ENCODE results near the gene TRANK1. TPM values are rescaled to one million over a fixed set of nuclear protein-coding genes. Genes with fewer than 3 reads are reported as not detected.
A peak's percentile ranks its signal among the peaks of the same experiment; 100 is the strongest.

The TRANK1 gene
- total and polyA plus RNA-seq, 2 of the 8 experiments (the other 6 are each of a cell fraction or from before 2014, with no cell fraction given): 2.9 to 8.8 TPM

DNA sequence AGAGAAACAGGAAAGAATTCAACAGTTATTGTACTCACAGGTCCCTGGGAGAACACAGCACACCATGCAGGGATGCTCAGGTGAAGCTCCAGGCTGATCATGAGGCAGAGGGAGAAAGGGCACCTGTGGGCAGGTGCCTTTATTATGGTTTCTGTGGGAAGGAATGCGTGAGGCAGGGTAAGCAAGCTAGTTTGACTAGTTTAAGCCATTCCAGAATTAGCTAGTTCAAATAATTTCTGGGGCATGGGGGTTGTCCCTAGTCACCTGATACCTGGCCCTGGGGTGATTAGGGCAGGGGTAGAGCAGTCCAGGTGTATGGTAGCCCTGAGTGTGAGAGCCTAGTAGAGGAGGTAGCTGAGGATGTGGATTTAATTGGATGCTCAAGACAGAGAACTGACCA, 132.6 kb downstream of the TRANK1 start:
- Histone ChIP-seq H3K23me2 (ENCODE audit: low read depth, low read length) (no peaks in the 10 kb centered on the region), H2BK120ac (replicated peaks; ENCODE audit: low read depth, low read length) (no peak overlapping the region), H3K18ac (ENCODE audit: extremely low read depth, low read length) (no peak overlapping the region), H4K8ac (ENCODE audit: extremely low read depth, insufficient read depth, low read length) (no peak overlapping the region), H3K4me1 (replicated peaks in 1 of 4; ENCODE audit: control insufficient read depth in 3 of 4, insufficient read depth in 4 of 4, low read length in 3 of 4) (no peaks in the 10 kb centered on the region; a peak in 2 of 7 replicates), H2BK15ac (ENCODE audit: low read length) (no peak overlapping the region), H2AFZ (ENCODE audit: low read length) (no peak overlapping the region), H3K27ac (ENCODE audit: low read depth, low read length) (no peak overlapping the region), H4K20me1 (replicated peaks in 1 of 2; ENCODE audit: control insufficient read depth in 1 of 2, insufficient read depth in 2 of 2, low read length in 2 of 2) (no peaks in the 10 kb centered on the region), H3K56ac (replicated peaks; ENCODE audit: insufficient read length, low read depth, low read length) (no peak overlapping the region), H3K9me3 (ENCODE audit: insufficient read depth in 2 of 2, low read depth in 1 of 2, low read length in 1 of 2) (no peaks in the 10 kb centered on the region), H3K14ac (ENCODE audit: insufficient read length) (no peak overlapping the region), H3K27me3 (replicated peaks in 1 of 4; ENCODE audit: control insufficient read depth in 3 of 4, extremely low read depth in 1 of 4, insufficient read depth in 3 of 4, low read length in 3 of 4) (no peaks in the 10 kb centered on the region), H3K4me2 (ENCODE audit: insufficient read depth in 1 of 2, low read depth in 2 of 2, low read length in 2 of 2) (no peak overlapping the region), H4K5ac (ENCODE audit: insufficient read length, low read depth, low read length) (no peak overlapping the region), H3K4me3 (ENCODE audit: extremely low read depth in 1 of 4, insufficient read depth in 2 of 4, low read depth in 3 of 4, low read length in 4 of 4) (no peak overlapping the region), H3K4ac (replicated peaks; ENCODE audit: insufficient read length, low read depth, low read length) (no peak overlapping the region), H4K91ac (replicated peaks; ENCODE audit: insufficient read length, low read length) (no peak overlapping the region), H2AK5ac (ENCODE audit: low read depth, low read length) (no peak overlapping the region), H3K36me3 (ENCODE audit: control insufficient read depth in 2 of 4, insufficient read depth in 4 of 4, low read length in 3 of 4) (no peaks in the 10 kb centered on the region), H2BK12ac (ENCODE audit: low read depth, low read length) (no peak overlapping the region), H3K79me2 (ENCODE audit: control insufficient read depth in 1 of 2, insufficient read depth in 2 of 2, low read length in 2 of 2) (no peaks in the 10 kb centered on the region), H3K23ac (ENCODE audit: insufficient read length) (no peak overlapping the region), H2BK20ac (ENCODE audit: low read length) (no peak overlapping the region), H2BK5ac (ENCODE audit: low read depth, low read length) (no peak overlapping the region), H3K79me1 (ENCODE audit: low read depth, low read length) (no peaks in the 10 kb centered on the region), H3K9ac (replicated peaks in 1 of 4; ENCODE audit: extremely low read depth in 1 of 4, low read depth in 3 of 4, low read length in 3 of 4) (no peak overlapping the region)
- POLR2A ChIA-PET (ENCODE audit: partially characterized antibody): no interaction called here
- WGBS, 2 experiments (ENCODE audit: extremely low coverage in 1 of 2, insufficient coverage in 1 of 2, insufficient read length in 1 of 2, insufficient replicate concordance in 2 of 2, low coverage in 1 of 2, low lambda C conversion rate in 2 of 2, missing lambda C conversion rate in 1 of 2): 63% methylated on average over 1 of the region's 1 CpG; no CpG with 5 or more reads in 1 of the 2 experiments
- CTCF ChIA-PET (ENCODE audit: partially characterized antibody): interaction anchor here (0.6 to 10.8 kb wide), 15 partner anchors 9 to 677 kb away, joined by 3 to 106 read pairs (median 6); no protein-coding TSS in a partner anchor
- DNase-seq (ENCODE audit: low read depth in 1 of 2, low spot score in 2 of 2) (no peak), FAIRE-seq (no peak)
- TF ChIP-seq EGR1 (IDR thresholded peaks at IDR 0.05; ENCODE audit: borderline replicate concordance, low read depth, low read length) (no peak), TCF12 (IDR thresholded peaks at IDR 0.05; ENCODE audit: low read depth, low read length) (0 out of 2 replicates have a peak, but pooled peaks have one; percentile 33)

All from H1 (cell line).